ENCODE measurements around the gene LRP2.
A peak's percentile ranks its signal among the peaks of the same experiment; 100 is the strongest.
"Not testable (repeated sequence)": the region's sequence is repeated elsewhere in the genome, so short reads cannot be mapped to it uniquely, and the experiment has no call there.

LRP2 gene

GRCh38 chr2:169362118-169362893, at the start of gene LRP2:
TSS of gene LRP2 (minus strand) at chr2:169362534. CDS start at chr2:169362399, 135 bp downstream.
- no peak for TF ChIP-seq CTCF (IDR thresholded peaks at IDR 0.05; ENCODE audit: insufficient read depth, low read depth, low read length, missing control alignments)
- DNase-seq (ENCODE audit: low read depth): peak; percentile 3
- peak within 1 kb of the TSS; percentile 55 for H3K4me3 ChIP-seq (ENCODE audit: low read depth, low read length)

GRCh38 chr2:169406891-169407290, 44.6 kb upstream of the LRP2 start:
- DNase-seq (ENCODE audit: low read depth): no peak
- H3K4me3 ChIP-seq (ENCODE audit: low read depth, low read length): no peak overlapping the region
- TF ChIP-seq CTCF (IDR thresholded peaks at IDR 0.05; ENCODE audit: insufficient read depth, low read depth, low read length, missing control alignments): no peak

- H3K4me3 ChIP-seq (ENCODE audit: low read depth, low read length); DNase-seq (ENCODE audit: low read depth): not testable (repeated sequence)
Observed at GRCh38 chr2:169399491-169399890, 37.2 kb upstream of the LRP2 start.

GRCh38 chr2:169397697-169398096, 35.4 kb upstream of the LRP2 start:
- TF ChIP-seq CTCF (IDR thresholded peaks at IDR 0.05; ENCODE audit: insufficient read depth, low read depth, low read length, missing control alignments): no peak
- no peak overlapping the region for H3K4me3 ChIP-seq (ENCODE audit: low read depth, low read length)
- no peak for DNase-seq (ENCODE audit: low read depth)

GRCh38 chr2:169395821-169396374, 33.6 kb upstream of the LRP2 start:
- TF ChIP-seq CTCF (IDR thresholded peaks at IDR 0.05; ENCODE audit: insufficient read depth, low read depth, low read length, missing control alignments): no peak
- no peak overlapping the region for H3K4me3 ChIP-seq (ENCODE audit: low read depth, low read length)
- peak; percentile 15 for DNase-seq (ENCODE audit: low read depth)

- TF ChIP-seq CTCF (IDR thresholded peaks at IDR 0.05; ENCODE audit: insufficient read depth, low read depth, low read length, missing control alignments): no peak
- peak; percentile 46 for DNase-seq (ENCODE audit: low read depth)
- H3K4me3 ChIP-seq (ENCODE audit: low read depth, low read length): no peak overlapping the region
Observed at GRCh38 chr2:169393068-169393590, 30.8 kb upstream of the LRP2 start.

- TF ChIP-seq CTCF (IDR thresholded peaks at IDR 0.05; ENCODE audit: insufficient read depth, low read depth, low read length, missing control alignments): no peak
- H3K4me3 ChIP-seq (ENCODE audit: low read depth, low read length): no peak overlapping the region
- DNase-seq (ENCODE audit: low read depth): no peak
Observed at GRCh38 chr2:169391236-169391635, 28.9 kb upstream of the LRP2 start.
